NCI-H524 treated with DMSO at 0.1 percent for 48 hours (cell line): ENCODE measurements around the gene ERGIC3.

Source experiments
- DNase-seq: peaks from one replicate; lab custom pipeline; 2025; lab: John Stamatoyannopoulos, UW

The ERGIC3 gene

DNA sequence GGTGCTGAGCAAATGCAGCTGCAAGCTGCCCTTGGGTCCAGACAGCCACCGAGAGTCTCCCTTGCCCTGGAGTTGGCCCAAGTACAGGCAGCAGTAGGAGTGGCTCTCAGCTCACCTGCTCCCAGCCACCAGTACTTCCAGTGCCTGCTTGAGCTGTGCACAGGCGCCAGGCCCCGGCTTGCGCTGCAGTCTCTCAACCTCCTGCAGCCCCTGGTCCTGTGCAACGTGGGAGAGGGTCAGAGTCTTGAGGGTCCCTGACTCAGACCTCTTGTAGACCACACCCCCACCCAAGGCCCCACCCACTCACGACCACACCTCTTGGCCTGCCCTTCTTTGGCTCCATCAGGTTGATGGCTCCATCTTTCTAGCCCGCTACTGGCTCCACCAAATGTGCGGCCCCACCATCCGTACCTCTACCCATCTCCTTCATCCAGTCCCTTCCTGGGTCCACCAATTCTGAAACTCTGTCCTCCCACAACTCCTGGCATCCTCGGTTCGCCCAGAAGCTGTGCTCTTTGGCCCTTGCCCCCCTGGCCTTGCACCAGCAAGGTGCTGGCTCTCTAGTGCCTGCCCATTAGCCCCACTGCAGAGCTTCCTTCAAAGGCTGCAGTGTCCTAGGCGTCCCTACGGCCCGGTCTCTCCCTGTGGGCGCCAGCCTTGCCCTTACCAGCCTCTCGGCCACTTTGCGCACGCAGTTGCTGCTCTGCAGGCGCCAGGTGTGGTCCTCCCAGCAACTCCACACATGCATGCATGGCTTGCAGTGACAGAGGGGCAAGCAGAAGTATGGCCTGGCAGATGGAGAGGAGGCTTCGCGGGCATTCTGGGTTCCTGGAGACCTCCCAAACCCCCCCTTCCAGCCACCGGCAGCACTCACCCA, 57.3 kb downstream of the ERGIC3 start:
- no peak for DNase-seq

DNA sequence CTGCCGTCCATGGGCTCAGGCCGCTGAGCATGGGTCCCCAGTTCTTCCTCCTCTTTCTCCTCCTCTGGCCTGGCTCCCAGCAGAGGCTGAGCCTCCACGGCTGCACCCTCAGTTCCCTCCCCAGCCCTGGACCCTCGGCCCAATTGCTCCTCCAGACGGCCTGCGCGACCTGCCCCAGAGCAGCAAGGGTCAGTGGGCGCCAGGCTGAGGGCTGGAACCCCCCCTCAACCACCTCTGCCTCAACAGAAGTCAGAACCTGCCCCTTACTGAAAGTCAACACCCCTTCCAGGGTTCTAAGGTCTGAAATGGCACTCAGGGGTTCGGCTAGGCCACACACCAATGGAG, 57.9 kb downstream of the ERGIC3 start:
- DNase-seq = no peak

DNA sequence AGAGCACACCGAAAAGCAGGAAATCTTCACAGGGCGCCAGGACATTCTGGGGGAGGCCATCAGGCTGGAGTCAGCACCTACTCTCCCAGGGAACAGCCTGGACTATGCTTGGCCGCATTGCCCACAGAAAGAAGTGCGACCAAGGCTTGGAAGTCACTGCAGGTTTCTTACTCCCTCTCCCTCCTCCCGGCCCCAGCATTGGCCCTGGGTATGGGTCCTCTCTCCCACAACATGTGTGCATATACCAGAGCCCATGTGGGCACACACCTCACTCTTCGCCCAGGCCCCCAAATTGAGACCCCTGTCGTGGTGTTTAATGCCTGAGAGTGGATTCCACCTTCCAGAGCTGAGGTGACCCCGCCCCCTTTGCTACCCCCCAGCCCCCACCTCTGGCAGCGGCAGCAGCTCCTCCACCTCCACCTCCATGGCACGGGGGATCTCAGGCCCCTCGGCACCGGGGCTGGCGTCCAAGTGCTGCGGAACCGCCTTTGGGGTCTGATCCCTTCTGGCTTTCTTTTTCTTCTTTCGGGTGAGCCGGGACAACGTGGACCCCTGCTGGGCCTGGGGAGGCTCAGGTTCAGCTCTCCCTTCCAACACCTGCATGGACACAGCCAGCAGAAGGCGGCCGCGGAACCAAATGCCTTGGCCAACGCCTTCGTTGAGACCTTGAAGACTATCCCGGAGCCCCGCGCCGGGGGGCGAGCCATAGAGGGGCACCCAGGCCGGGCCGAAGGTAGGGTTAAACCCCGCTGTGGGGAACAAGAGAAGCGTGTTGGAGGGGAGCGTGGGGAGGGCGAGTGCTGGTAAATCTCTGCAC, 58.5 kb downstream of the ERGIC3 start:
- no peak for DNase-seq

DNA sequence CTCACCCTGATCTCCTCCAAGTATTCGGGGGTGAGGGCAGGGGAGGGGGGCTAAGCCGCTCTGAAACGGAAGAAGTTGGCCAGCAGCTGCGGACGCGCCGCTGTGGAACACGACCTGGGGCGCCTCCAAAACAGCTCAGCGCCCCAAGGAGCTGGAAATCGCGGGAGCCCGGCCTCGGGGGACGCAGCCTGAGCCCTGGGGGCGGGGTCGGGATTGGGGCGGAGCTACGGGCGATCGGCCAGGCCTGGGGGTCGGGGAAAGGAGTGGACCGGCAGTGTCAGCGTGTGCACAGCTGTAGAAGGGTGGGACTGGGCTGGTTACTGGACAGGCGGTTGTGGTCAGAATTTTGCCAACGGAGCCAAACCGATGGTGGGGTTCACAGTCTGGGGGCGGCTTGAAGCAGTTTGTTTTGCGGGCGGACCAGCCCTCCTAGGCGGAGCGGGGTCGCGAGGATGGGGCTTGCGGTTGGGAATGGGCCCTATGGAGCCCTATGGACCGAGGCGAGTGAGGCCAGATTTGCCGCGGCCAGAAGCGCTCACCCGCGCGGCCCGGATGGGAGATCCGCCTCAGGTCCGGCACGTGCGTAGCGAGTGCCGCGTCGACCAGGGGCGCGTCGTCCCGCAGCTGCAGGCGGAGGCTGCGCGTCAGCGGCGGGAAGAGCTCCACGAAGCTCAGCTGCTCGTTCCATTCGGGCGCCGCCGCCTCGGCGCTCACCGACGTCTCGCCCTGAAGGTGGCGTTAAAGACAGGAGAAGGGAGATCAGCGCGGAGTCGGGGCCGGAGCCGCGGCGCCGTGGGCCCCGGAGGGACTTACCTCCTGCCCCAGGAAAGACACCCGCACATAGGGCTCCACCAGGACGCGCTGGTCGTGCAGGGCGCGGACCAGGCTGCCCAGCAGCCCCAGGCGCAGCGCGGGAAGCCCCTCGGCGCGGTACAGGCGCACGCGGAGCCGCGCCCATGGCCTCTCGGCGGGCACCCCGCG, 59.4 kb downstream of the ERGIC3 start:
- peak; percentile 28 for DNase-seq

DNA sequence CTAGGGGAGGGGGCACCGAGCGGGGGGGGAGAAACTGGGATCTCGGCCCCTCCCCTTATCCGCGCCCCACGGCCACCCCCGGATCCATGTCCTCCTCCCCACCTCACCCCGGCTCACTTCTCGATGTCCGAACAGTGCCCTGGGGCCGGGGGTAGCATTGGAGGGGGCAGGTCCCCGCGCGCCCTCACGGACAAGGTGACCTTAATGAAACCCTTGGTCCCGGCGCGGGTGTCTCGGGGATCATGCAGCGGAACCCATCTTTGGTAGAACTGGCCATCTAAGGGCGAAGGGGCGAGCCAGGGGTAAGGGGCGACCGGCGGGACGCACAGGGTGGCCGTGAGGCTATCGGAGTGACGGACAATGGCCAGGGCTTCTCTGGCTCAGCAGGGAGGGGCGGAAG, 60.1 kb downstream of the ERGIC3 start:
- no peak for DNase-seq

DNA sequence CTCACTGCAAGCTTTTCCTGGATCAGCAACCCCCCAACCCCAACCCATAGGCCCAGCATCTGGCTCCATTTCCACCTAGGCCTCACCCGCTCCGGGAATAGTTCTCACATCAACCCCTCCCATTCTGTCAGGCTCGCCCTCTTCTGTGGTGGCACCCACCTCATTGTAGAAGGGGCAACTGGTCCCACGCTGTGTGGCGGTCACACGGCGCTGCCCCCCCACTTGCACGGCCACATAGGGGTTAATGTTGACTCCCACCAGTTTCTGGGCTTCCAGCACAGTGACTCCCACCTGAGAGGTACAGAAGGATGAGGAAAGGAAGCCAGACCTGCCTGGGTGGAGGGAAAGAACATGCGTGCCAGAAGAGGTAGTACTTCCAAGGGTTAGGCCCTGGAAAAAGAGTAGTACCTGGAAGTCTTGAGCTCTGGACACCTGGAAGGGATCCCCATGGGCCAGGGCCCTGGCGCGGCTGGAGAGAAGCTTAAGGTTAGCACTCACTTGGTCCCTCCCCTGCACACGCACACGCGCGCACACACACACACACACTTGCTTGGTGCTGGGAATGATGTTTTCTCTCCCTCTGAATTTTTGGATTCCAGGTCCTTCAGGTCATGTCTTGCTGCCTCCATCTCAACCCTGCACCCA, 61.1 kb downstream of the ERGIC3 start:
- no peak for DNase-seq

DNA sequence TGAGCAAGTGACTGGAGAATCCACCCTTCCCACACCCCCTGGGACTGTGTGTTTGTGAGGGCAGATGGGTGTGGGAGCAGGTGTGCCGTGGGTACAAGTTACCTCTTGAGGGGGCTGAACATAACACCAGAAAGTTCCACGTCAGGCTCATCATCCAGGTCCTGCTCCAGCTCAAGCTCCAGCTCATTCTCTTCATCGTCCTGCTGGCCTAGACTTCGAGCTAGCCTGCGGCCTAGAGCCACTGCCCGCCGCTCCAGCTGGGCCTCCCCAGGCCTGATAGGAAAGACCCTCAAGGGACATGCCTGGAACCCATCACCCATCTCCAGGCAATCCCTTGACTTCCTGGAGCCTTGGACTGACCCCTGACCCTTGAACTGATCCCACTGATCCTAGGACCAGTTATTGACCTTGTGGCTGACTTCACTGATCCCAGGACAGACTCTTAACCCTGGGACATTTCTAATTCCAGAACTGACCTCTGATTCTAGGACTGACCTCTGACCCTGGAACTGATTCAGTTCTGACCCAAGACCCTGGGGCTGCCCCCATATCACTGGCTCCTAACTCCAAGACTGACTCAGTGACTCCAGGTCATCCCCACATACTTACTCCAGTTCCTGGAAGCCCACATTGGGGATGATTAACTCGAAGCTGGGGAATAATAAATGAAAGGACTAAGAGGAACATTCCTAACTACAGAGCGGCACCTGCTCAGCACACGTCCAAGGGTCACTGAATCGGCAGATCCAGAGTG, 62.0 kb downstream of the ERGIC3 start:
- no peak for DNase-seq

DNA sequence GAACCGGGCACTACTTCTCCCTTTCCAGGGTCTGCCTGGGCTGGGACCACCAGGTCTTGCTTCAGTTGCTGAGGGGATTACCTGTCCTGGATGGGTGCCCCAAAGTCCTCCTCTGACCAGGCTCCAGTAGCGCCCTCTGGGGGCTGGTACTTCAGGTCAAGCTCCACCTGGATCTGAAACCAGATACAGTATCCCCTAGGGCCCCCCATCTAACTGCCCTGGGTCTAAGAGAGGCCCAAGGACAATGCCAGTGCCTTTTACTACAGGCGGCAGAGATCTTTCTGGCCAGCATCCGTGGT, 62.5 kb downstream of the ERGIC3 start:
- no peak for DNase-seq

DNA sequence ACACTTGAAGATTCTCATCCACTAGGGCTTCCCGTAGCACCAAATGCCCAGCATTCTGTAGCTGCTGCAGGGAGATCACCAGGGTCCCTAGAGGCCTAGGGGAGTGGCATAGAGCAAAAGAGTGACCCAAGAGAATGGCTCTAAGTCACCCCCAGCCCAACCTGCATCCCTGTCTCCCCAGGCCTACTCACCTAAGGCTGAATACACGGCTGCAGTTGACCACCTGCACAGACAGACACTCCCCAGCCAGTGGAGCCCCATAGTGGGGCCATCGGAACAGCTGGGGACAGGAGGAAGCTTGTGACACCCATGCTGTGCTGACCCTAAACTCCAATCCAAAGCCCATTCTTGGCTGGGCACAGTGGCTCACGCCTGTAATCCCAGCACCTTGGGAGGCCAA, 64.2 kb downstream of the ERGIC3 start:
- no peak for DNase-seq
